ENCODE results near the gene ANKZF1. TPM values are rescaled to one million over a fixed set of nuclear protein-coding genes. Genes with fewer than 3 reads are reported as not detected.

ANKZF1 gene
- total RNA-seq, 3 donors from 2014 or later (not counting 1 experiment from before 2014, with no cell fraction given) = 100 to 148 (median 117) TPM

DNA sequence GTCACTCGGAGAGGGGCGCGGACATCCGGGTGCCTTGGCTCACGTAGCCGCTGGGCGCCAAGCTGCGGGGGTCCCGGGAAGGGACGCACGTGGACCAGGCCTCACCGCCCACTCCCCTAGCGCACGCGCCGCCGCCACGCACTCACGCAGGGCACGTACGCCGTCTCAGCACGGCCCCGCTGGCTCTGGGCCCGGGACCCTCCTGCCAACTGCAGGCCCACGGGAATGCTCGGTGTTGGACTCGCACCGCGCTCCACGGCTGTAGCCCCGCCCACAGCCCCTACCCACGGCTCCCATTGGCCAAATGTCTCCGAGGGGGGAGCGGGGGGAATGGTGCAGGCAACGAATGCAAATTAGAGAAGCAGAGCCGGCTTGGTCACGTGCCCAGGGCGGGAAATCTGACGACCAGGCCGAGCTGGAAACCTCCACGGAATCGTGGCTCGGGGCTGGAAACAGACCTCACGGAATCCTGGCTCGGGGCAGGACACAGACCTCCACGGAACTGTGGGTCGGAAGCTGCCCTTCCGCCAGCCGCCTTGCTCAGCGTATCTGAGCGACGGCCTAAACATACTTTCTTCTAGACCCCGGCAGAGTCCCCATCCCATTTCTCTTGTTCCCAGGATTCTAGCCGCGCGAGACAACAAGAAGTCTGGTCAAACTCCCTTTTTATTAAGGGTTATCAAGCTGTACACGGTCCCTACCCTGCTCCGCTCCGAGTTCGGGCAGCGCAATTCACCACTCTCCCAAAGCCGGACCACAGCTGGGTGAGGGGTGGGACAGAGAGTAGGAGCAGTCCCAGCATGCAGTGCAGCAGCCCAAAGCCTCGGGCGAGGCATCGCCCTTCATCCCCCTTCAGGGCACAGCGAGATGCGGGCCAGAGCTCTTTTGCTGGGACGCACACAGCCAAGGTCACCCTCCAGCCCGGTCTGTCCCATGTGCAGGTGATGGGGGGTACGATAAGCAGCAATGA is 10.6 kb upstream of the ANKZF1 start, which contains the start of gene ABCB6:
Gene ABCB6 (minus strand): TSS at position 227 of the 970 bp plus-strand sequence. CDS start 285 bp downstream, outside the sequence.
- peak within 1 kb of the TSS; percentile 62 to 75 for H3K27ac Mint-ChIP-seq
- H3K4me3 ChIP-seq (ENCODE audit: low read length) = peak within 1 kb of the TSS; percentile 46

DNA sequence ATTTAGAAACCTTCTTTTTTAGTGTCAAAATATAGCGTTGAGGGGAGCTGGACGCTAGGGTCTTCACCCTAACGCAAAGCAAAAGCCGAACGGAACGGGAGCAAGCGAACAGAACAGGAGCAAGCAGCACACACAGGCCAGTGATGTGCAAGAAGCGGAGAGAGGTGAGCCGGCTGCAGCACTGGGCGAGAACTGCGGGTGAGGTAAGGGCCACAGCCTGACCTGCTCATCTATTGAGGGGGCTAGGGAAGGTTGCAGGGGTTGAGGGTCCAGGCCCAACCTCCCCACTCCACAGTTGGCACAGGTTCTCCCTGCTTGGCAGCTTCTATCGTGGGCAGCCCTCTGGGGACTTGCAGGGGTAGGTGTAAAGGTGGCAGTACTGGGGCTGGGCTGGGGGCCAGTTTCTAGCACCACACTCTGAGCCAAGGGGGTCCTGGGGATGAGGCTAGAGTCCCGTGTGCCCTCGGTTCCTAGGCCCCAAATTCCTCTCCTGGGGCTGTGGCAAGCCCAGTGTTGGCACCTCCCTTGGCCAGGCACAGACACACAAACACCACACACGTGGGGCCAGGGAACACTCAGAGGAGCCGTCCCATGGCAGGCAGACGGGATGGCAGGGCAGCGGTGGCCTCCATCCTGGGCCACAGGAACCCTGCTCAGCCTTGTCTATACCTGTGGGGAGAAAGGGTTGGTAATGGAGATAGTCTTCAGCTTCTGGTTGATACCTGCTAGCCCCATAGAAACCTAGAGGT is 9.6 kb upstream of the ANKZF1 start:
- Mint-ChIP-seq H3K36me3 (peaks cover 7% of the 10 kb centered on the region), H3K27ac (no peak overlapping the region), H3K4me3 (peak overlapping the region; percentile 42), H3K4me1 (peaks cover 6 to 20% of the 10 kb centered on the region in 2 donors), H3K27me3 (ENCODE audit: low read depth in 2 of 2) (no peaks in the 10 kb centered on the region), H3K9me3 (no peaks in the 10 kb centered on the region)
- Histone ChIP-seq H3K9me3 (ENCODE audit: control insufficient read depth, insufficient read depth, low read length) (no peaks in the 10 kb centered on the region), H3K27me3 (ENCODE audit: control insufficient read depth, insufficient read depth, low read length) (no peaks in the 10 kb centered on the region), H3K4me1 (ENCODE audit: control insufficient read depth, insufficient read depth, low read length) (peaks cover 30% of the 10 kb centered on the region), H3K27ac (ENCODE audit: low read length) (no peak overlapping the region), H3K4me3 (ENCODE audit: low read length) (no peak overlapping the region), H3K36me3 (ENCODE audit: control insufficient read depth, insufficient read depth, low read length) (peaks cover 48% of the 10 kb centered on the region)
- intact Hi-C loops (cut with micrococcal nuclease) = loop anchor here (1.0 to 2.0 kb wide), 2 partner anchors 9 to 59 kb away; partner anchors contain the start of genes ANKZF1, ATG9A and NHEJ1
- ATAC-seq (no peak), DNase-seq (no peak)
- TF ChIP-seq, protein P1, sequence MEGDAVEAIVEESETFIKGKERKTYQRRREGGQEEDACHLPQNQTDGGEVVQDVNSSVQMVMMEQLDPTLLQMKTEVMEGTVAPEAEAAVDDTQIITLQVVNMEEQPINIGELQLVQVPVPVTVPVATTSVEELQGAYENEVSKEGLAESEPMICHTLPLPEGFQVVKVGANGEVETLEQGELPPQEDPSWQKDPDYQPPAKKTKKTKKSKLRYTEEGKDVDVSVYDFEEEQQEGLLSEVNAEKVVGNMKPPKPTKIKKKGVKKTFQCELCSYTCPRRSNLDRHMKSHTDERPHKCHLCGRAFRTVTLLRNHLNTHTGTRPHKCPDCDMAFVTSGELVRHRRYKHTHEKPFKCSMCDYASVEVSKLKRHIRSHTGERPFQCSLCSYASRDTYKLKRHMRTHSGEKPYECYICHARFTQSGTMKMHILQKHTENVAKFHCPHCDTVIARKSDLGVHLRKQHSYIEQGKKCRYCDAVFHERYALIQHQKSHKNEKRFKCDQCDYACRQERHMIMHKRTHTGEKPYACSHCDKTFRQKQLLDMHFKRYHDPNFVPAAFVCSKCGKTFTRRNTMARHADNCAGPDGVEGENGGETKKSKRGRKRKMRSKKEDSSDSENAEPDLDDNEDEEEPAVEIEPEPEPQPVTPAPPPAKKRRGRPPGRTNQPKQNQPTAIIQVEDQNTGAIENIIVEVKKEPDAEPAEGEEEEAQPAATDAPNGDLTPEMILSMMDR (IDR thresholded peaks at IDR 0.05) = no peak
- 96% methylated on average over 18 of the region's 18 CpGs for WGBS (ENCODE audit: insufficient coverage)

More for the DNA sequence above, 10.6 kb upstream of the ANKZF1 start, which contains the start of gene ABCB6:
- Histone ChIP-seq H3K27ac (ENCODE audit: low read length) (peak within 1 kb of the TSS; percentile 18), H3K4me1 (ENCODE audit: control insufficient read depth, insufficient read depth, low read length) (peaks cover 25% of the 10 kb centered on the region), H3K36me3 (ENCODE audit: control insufficient read depth, insufficient read depth, low read length) (peaks cover 39% of the 10 kb centered on the region), H3K27me3 (ENCODE audit: control insufficient read depth, insufficient read depth, low read length) (no peaks in the 10 kb centered on the region), H3K9me3 (ENCODE audit: control insufficient read depth, insufficient read depth, low read length) (no peaks in the 10 kb centered on the region)
- peaks cover 7% of the 10 kb centered on the region for H3K36me3 Mint-ChIP-seq
- intact Hi-C loops (cut with micrococcal nuclease) = loop anchor here (1.0 to 2.0 kb wide), 2 partner anchors 10 to 58 kb away; partner anchors contain the start of genes ANKZF1, ATG9A and NHEJ1
- H3K4me3 Mint-ChIP-seq = peak within 1 kb of the TSS; percentile 83
- H3K4me1 Mint-ChIP-seq = peaks cover 6 to 17% of the 10 kb centered on the region in 2 donors
- TF ChIP-seq, protein P1 (IDR thresholded peaks at IDR 0.05) = no peak
- 21% methylated on average over 71 of the region's 71 CpGs for WGBS (ENCODE audit: insufficient coverage)
- H3K27me3 Mint-ChIP-seq (ENCODE audit: low read depth in 2 of 2) = no peaks in the 10 kb centered on the region
- H3K9me3 Mint-ChIP-seq = no peaks in the 10 kb centered on the region
- ATAC-seq (peak; percentile 83 to 89 (median 87)), DNase-seq (peak; percentile 73 to 92)

DNA sequence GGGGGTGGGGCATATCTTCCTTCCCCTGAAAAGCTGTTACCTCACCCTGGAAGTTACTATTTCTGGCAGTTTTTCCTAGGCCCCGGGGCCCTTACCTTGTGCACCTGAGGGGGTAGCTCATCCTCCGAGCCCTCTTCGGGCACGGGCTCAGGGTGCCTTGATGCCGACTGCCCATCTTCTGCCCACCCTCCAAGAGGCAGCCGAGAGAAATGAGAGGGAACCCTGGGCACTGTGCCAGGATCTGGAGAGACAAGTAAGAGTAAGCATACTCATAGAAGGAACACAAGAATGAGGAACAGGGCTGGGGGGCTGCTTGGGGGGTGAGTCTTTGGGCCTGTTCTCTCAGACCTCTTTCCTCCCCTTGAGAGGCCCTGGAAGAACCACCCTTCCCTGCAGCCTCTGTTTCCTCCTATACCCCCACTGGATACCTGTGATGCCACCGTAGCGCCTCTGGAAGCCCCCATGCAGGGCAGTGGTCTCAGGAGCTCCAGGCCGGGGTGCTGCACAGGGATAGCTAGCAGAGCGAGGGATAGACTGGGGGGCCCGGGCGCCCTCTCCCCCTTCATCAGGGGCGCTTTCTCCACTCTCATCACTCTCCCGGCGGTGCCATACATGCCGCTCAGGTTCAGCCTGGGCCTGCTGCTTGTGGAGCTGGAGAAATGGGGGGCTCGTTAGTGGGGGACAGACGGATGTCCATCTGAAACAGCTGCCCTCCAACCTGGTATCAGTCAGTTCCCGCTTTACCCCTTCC is 8.8 kb upstream of the ANKZF1 start:
- Mint-ChIP-seq H3K27me3 (ENCODE audit: low read depth in 2 of 2) (no peaks in the 10 kb centered on the region), H3K4me1 (peaks cover 6 to 28% of the 10 kb centered on the region in 2 donors), H3K36me3 (peaks cover 7% of the 10 kb centered on the region), H3K27ac (peak overlapping the region in 1 of 2 donors; percentile 8), H3K4me3 (no peak overlapping the region), H3K9me3 (no peaks in the 10 kb centered on the region)
- DNase-seq = no peak
- H3K27me3 ChIP-seq (ENCODE audit: control insufficient read depth, insufficient read depth, low read length) = no peaks in the 10 kb centered on the region
- peaks cover 55% of the 10 kb centered on the region for H3K36me3 ChIP-seq (ENCODE audit: control insufficient read depth, insufficient read depth, low read length)
- TF ChIP-seq, protein P1 (IDR thresholded peaks at IDR 0.05) = no peak
- no peak overlapping the region for H3K4me3 ChIP-seq (ENCODE audit: low read length)
- H3K27ac ChIP-seq (ENCODE audit: low read length) = no peak overlapping the region
- H3K4me1 ChIP-seq (ENCODE audit: control insufficient read depth, insufficient read depth, low read length) = peaks cover 33% of the 10 kb centered on the region
- no peak for ATAC-seq
- no peaks in the 10 kb centered on the region for H3K9me3 ChIP-seq (ENCODE audit: control insufficient read depth, insufficient read depth, low read length)
- whole genome bisulfite sequencing (ENCODE audit: insufficient coverage) = 93% methylated on average over 12 of the region's 19 CpGs
- intact Hi-C loops (cut with micrococcal nuclease) = no loop called here
